GM19452 (cell line): ENCODE results near the gene AGA.

Experiments used
- ATAC-seq: cut with Tn5 transposase; IDR thresholded peaks from one replicate; pipeline ENCODE4 v1.9.1; 2021; ENCODE audit not compliant: unreplicated experiment

The AGA gene

GRCh38 chr4:177447417-177448004, 5.3 kb upstream of the AGA start:
- no peak for ATAC-seq

- no peak for ATAC-seq
Measured at GRCh38 chr4:177446586-177446985, 4.3 kb upstream of the AGA start.

GRCh38 chr4:177444911-177445736, 2.9 kb upstream of the AGA start:
- ATAC-seq, result no peak

- peak; percentile 25 for ATAC-seq
Measured at GRCh38 chr4:177441061-177441802, 1.0 kb downstream of the AGA start.

- ATAC-seq, result no peak
Measured at GRCh38 chr4:177436456-177436855, 5.8 kb downstream of the AGA start.

GRCh38 chr4:177434667-177435066, 7.6 kb downstream of the AGA start:
- no peak for ATAC-seq

GRCh38 chr4:177427192-177427591, 15.0 kb downstream of the AGA start:
- ATAC-seq, result no peak

- no peak for ATAC-seq
Measured at GRCh38 chr4:177419434-177419833, 22.8 kb downstream of the AGA start.

GRCh38 chr4:177413656-177414055, 28.6 kb downstream of the AGA start:
- ATAC-seq, result no peak

GRCh38 chr4:177413076-177413475, 29.2 kb downstream of the AGA start:
- no peak for ATAC-seq

GRCh38 chr4:177411996-177412395, 30.2 kb downstream of the AGA start:
- no peak for ATAC-seq

GRCh38 chr4:177410566-177410965, 31.7 kb downstream of the AGA start:
- ATAC-seq, result no peak

GRCh38 chr4:177408023-177408422, 34.2 kb downstream of the AGA start:
- no peak for ATAC-seq

GRCh38 chr4:177405508-177405907, 36.7 kb downstream of the AGA start:
- ATAC-seq, result no peak

GRCh38 chr4:177404986-177405385, 37.3 kb downstream of the AGA start:
- ATAC-seq, result no peak

- no peak for ATAC-seq
Measured at GRCh38 chr4:177404342-177404741, 37.9 kb downstream of the AGA start.

- ATAC-seq, result no peak
Measured at GRCh38 chr4:177403746-177404145, 38.5 kb downstream of the AGA start.

- no peak for ATAC-seq
Measured at GRCh38 chr4:177401658-177402273, 40.5 kb downstream of the AGA start.

GRCh38 chr4:177400030-177400429, 42.2 kb downstream of the AGA start:
- no peak for ATAC-seq

GRCh38 chr4:177396352-177396751, 45.9 kb downstream of the AGA start:
- no peak for ATAC-seq

- peak; percentile 45 for ATAC-seq
Measured at GRCh38 chr4:177393236-177393635, 49.0 kb downstream of the AGA start.

- ATAC-seq, result no peak
Measured at GRCh38 chr4:177391953-177392352, 50.3 kb downstream of the AGA start.
